MCF 10A (cell line): ENCODE measurements around the gene MRPS24. TPM values are rescaled to one million over a fixed set of nuclear protein-coding genes. Genes with fewer than 3 reads are reported as not detected.
A peak's percentile ranks its signal among the peaks of the same experiment; 100 is the strongest.

Experiments
- Bru-seq: library from RNA; stranded (reverse); fragments of 400-500 nt; gene quantifications from one replicate; lab custom pipeline; 2021; lab: Mats Ljungman, UMichigan
- BruChase-seq, 2 experiments: library from RNA; stranded (reverse); fragments of 400-500 nt; gene quantifications; one replicate each; lab custom pipeline; 2021; lab: Mats Ljungman, UMichigan
- BruUV-seq: library from RNA; stranded (reverse); fragments of 400-500 nt; replicated peaks from 2 replicates; lab custom pipeline; 2021; lab: Mats Ljungman, UMichigan
- CTCF ChIA-PET: fragments of 300-600 bp; sonication (Branson Sonifier 250); formaldehyde crosslinking; extraction: SDS; loops from one replicate; lab custom pipeline; 2021; ENCODE audit warnings: antibody characterized with exemption, inconsistent platforms; lab: Yijun Ruan, JAX
- POLR2A ChIA-PET: fragments of 300-600, 350-650 bp; sonication (Branson Sonifier 250); formaldehyde crosslinking; extraction: SDS; loops from one replicate; lab custom pipeline; 2020; ENCODE audit warnings: antibody characterized with exemption, inconsistent platforms; lab: Yijun Ruan, JAX
- DNase-seq: peaks from one replicate; pipeline ENCODE4 v3.0.0-alpha.2; 2018; ENCODE audit not compliant: unreplicated experiment
- H3K27ac Mint-ChIP-seq: one replicate; pipeline ENCODE4 v1.8.0; 2022; ENCODE audit warnings: mild to moderate bottlenecking, low read depth, mixed read lengths; ENCODE audit not compliant: unreplicated experiment
- H3K27me3 Mint-ChIP-seq: one replicate; pipeline ENCODE4 v1.8.0; 2022; ENCODE audit warnings: mixed read lengths; ENCODE audit not compliant: insufficient read depth, unreplicated experiment
- H3K36me3 Mint-ChIP-seq: one replicate; pipeline ENCODE4 v1.8.0; 2022; ENCODE audit warnings: mild to moderate bottlenecking, moderate library complexity, mixed read lengths; ENCODE audit not compliant: insufficient read depth, unreplicated experiment
- H3K4me1 Mint-ChIP-seq: one replicate; pipeline ENCODE4 v1.8.0; 2022; ENCODE audit warnings: mixed read lengths; ENCODE audit not compliant: insufficient read depth, unreplicated experiment
- H3K4me3 Mint-ChIP-seq: one replicate; pipeline ENCODE4 v1.8.0; 2022; ENCODE audit warnings: mild to moderate bottlenecking, moderate library complexity, mixed read lengths; ENCODE audit not compliant: unreplicated experiment
- H3K9me3 Mint-ChIP-seq: one replicate; pipeline ENCODE4 v1.8.0; 2022; ENCODE audit warnings: mixed read lengths; ENCODE audit not compliant: unreplicated experiment
- CTCF ChIP-seq: fragments of 200-600 bp; IDR thresholded peaks from one replicate; pipeline ENCODE4 v1.8.0; 2022; ENCODE audit warnings: antibody characterized with exemption, mild to moderate bottlenecking; ENCODE audit not compliant: unreplicated experiment
- intact Hi-C: fragments of 100-400 bp; cut with micrococcal nuclease; formaldehyde crosslinking; loops from 2 replicates; pipeline ENCODE4 v1.14.1; 2022
- long read RNA-seq: library from polyadenylated mRNA; stranded (forward); transcript quantifications from one replicate; pipeline ENCODE4 v2.0.0, GENCODE V29; 2022
- total RNA-seq: library from RNA; stranded (reverse); gene quantifications from 2 replicates; pipeline ENCODE4 v1.2.3, GENCODE V29; 2022

MRPS24 gene
- total RNA-seq (176 and 188 TPM in 2 replicates), Bru-seq, nascent RNA (percentile 66 among the genes with signal in this experiment), BruChase-seq, experiment 1, labeled RNA remaining after a 6-hour chase (percentile 84 among the genes with signal in this experiment), BruChase-seq, experiment 2, labeled RNA remaining after a 2-hour chase (percentile 71 among the genes with signal in this experiment)
- long read RNA-seq, transcript MRPS24-204 (4 exons, 729 nt), result minor isoform, 11 of 258 reads
- long read RNA-seq, transcript MRPS24-201 (4 exons, 707 nt), result major isoform, 222 of 258 reads
- long read RNA-seq, transcript MRPS24-203 (3 exons, 743 nt), result minor isoform, 18 of 258 reads
- long read RNA-seq, partial matches to known transcripts, result 6 of 258 reads
- long read RNA-seq, other reads (novel, unspliced or antisense), result 0 of 258 reads

GRCh38 chr7:43869006-43869866 is at the start of gene MRPS24:
Gene MRPS24, minus strand, starts transcription at chr7:43869517. Its CDS starts 22 bp downstream, at chr7:43869495.
- Mint-ChIP-seq H3K36me3 (peaks cover 33% of the 10 kb centered on the region), H3K27ac (peak within 1 kb of the TSS; percentile 99), H3K4me1 (peaks cover 35% of the 10 kb centered on the region), H3K4me3 (peak within 1 kb of the TSS; percentile 91), H3K9me3 (no peaks in the 10 kb centered on the region), H3K27me3 (no peaks in the 10 kb centered on the region)
- no peak for TF ChIP-seq CTCF
- intact Hi-C loops, result no loop called here
- ChIA-PET CTCF (no interaction called here), POLR2A (interaction anchor here (0.6 to 2.3 kb wide), 25 partner anchors 10 to 937 kb away, joined by 3 to 29 read pairs (median 3); partner anchors contain the start of genes COA1, MRPL32, PSMA2 and STK17A)
- no TSS peak for BruUV-seq
- DNase-seq, result peak; percentile 93

GRCh38 chr7:43915907-43916306 is 46.6 kb upstream of the MRPS24 start:
- H3K27me3 Mint-ChIP-seq, result no peaks in the 10 kb centered on the region
- TF ChIP-seq CTCF, result no peak
- H3K9me3 Mint-ChIP-seq, result no peaks in the 10 kb centered on the region
- intact Hi-C loops, result no loop called here
- H3K4me3 Mint-ChIP-seq, result no peak overlapping the region
- H3K4me1 Mint-ChIP-seq, result no peaks in the 10 kb centered on the region
- CTCF ChIA-PET, result interaction anchor here (0.6 kb wide), 1 partner anchor 23 kb away, joined by 3 read pairs; no protein-coding TSS in a partner anchor
- BruUV-seq, result no TSS peak
- H3K36me3 Mint-ChIP-seq, result peaks cover 6% of the 10 kb centered on the region
- H3K27ac Mint-ChIP-seq, result no peak overlapping the region
- DNase-seq, result no peak
- POLR2A ChIA-PET, result interaction anchor here (1.5 kb wide), 1 partner anchor 11 kb away, joined by 3 read pairs; the partner anchor contains the start of gene UBE2D4

- CTCF ChIA-PET, result interaction anchor here (1.0 kb wide), 1 partner anchor 10 kb away, joined by 5 read pairs; no protein-coding TSS in a partner anchor
- no TSS peak for BruUV-seq
- H3K36me3 Mint-ChIP-seq, result peaks cover 6% of the 10 kb centered on the region
- POLR2A ChIA-PET, result interaction anchor here (0.6 to 1.5 kb wide), 3 partner anchors 10 to 20 kb away, joined by 3 read pairs; partner anchors contain the start of gene UBE2D4
- intact Hi-C loops, result no loop called here
- no peak for TF ChIP-seq CTCF
- no peaks in the 10 kb centered on the region for H3K27me3 Mint-ChIP-seq
- no peak overlapping the region for H3K27ac Mint-ChIP-seq
- no peaks in the 10 kb centered on the region for H3K9me3 Mint-ChIP-seq
- no peak for DNase-seq
- H3K4me3 Mint-ChIP-seq, result no peak overlapping the region
- no peaks in the 10 kb centered on the region for H3K4me1 Mint-ChIP-seq
Measured at GRCh38 chr7:43914795-43915194, 45.5 kb upstream of the MRPS24 start.
